GM23338 (cell line): ENCODE data around the gene L3MBTL4. TPM values are rescaled to one million over a fixed set of nuclear protein-coding genes. Genes with fewer than 3 reads are reported as not detected.

Source experiments
- ATAC-seq: fragments of 200-7000 bp; cut with Tn5 transposase; 3 replicates; pipeline ENCODE4 v1.9.1; 2020
- DNase-seq: peaks from one replicate; pipeline ENCODE4 v3.0.0-alpha.2; 2015; ENCODE audit warnings: low spot score
- H2AFZ ChIP-seq: fragments of 200-600 bp; sonication (generic); 2 replicates; pipeline ENCODE4 v1.8.0; 2016; ENCODE audit warnings: antibody characterized with exemption, mild to moderate bottlenecking, moderate library complexity
- H3F3A ChIP-seq: fragments of 200-600 bp; sonication (generic); replicated peaks from 2 replicates; pipeline ENCODE4 v1.8.0; 2017; ENCODE audit warnings: antibody characterized with exemption, mixed run types, low read depth
- H3K27ac ChIP-seq: fragments of 200-600 bp; sonication (generic); 2 replicates; pipeline ENCODE4 v1.6.1; 2016; ENCODE audit warnings: low read depth
- H3K27me3 ChIP-seq: fragments of 200-600 bp; sonication (generic); 2 replicates; pipeline ENCODE4 v1.8.0; 2016; ENCODE audit warnings: mild to moderate bottlenecking, mixed run types, moderate library complexity; ENCODE audit not compliant: insufficient read depth
- H3K36me3 ChIP-seq: fragments of 200-600 bp; sonication (generic); 2 replicates; pipeline ENCODE4 v1.8.0; 2016; ENCODE audit warnings: mild to moderate bottlenecking; ENCODE audit not compliant: insufficient read depth
- H3K4me1 ChIP-seq: fragments of 200-600 bp; sonication (generic); 2 replicates; pipeline ENCODE4 v1.8.0; 2016; ENCODE audit warnings: mild to moderate bottlenecking, moderate library complexity; ENCODE audit not compliant: insufficient read depth
- H3K4me2 ChIP-seq: fragments of 200-600 bp; sonication (generic); 2 replicates; pipeline ENCODE4 v1.7.1; 2017; ENCODE audit warnings: mixed run types
- H3K4me3 ChIP-seq: fragments of 200-600 bp; sonication (generic); 2 replicates; pipeline ENCODE4 v1.6.1; 2016; ENCODE audit warnings: mixed run types
- H3K79me2 ChIP-seq: fragments of 200-600 bp; sonication (generic); replicated peaks from 2 replicates; pipeline ENCODE4 v1.8.0; 2017; ENCODE audit warnings: mild to moderate bottlenecking; ENCODE audit not compliant: insufficient read depth
- H3K9me2 ChIP-seq: fragments of 200-600 bp; sonication (generic); 2 replicates; pipeline ENCODE4 v1.8.0; 2017; ENCODE audit not compliant: insufficient read depth
- H4K20me1 ChIP-seq: fragments of 200-600 bp; sonication (generic); replicated peaks from 2 replicates; pipeline ENCODE4 v1.8.0; 2017; ENCODE audit warnings: mild to moderate bottlenecking; ENCODE audit not compliant: insufficient read depth
- H3K27ac Mint-ChIP-seq: 2 replicates; pipeline ENCODE4 v1.8.0; 2020; ENCODE audit warnings: inconsistent platforms, mild to moderate bottlenecking, moderate library complexity, mixed read lengths
- H3K27me3 Mint-ChIP-seq: 3 replicates; pipeline ENCODE4 v1.8.0; 2022; ENCODE audit warnings: low read depth, mild to moderate bottlenecking, moderate library complexity, mixed read lengths, inconsistent platforms; ENCODE audit not compliant: insufficient read depth, poor library complexity
- H3K36me3 Mint-ChIP-seq: 3 replicates; pipeline ENCODE4 v1.8.0; 2021; ENCODE audit warnings: low read depth, mild to moderate bottlenecking, inconsistent platforms, moderate library complexity, mixed read lengths
- H3K4me1 Mint-ChIP-seq: 3 replicates; pipeline ENCODE4 v1.8.0; 2020; ENCODE audit warnings: mild to moderate bottlenecking, inconsistent platforms, mixed read lengths
- H3K4me3 Mint-ChIP-seq: 3 replicates; pipeline ENCODE4 v1.8.0; 2021; ENCODE audit warnings: moderate library complexity, mild to moderate bottlenecking, inconsistent platforms, mixed read lengths
- H3K9me3 Mint-ChIP-seq: 3 replicates; pipeline ENCODE4 v1.8.0; 2020; ENCODE audit warnings: moderate library complexity, mild to moderate bottlenecking, inconsistent platforms, mixed read lengths
- CREB1 ChIP-seq: fragments of 250-450 bp; sonication (Bioruptor Pico); IDR thresholded peaks from 2 replicates; pipeline ENCODE4 v1.5.0; 2020; ENCODE audit warnings: low read depth, mild to moderate bottlenecking, moderate library complexity
- EZH2 ChIP-seq: fragments of 200-600 bp; sonication (generic); IDR thresholded peaks from one replicate; pipeline ENCODE4 v1.8.0; 2017; ENCODE audit warnings: antibody characterized with exemption, mild to moderate bottlenecking, low read depth; ENCODE audit not compliant: unreplicated experiment
- EZH2phosphoT487 ChIP-seq: fragments of 200-600 bp; sonication (generic); IDR thresholded peaks from one replicate; pipeline ENCODE4 v1.8.1; 2018; ENCODE audit warnings: antibody characterized with exemption; ENCODE audit not compliant: unreplicated experiment
- JUNB ChIP-seq: IDR thresholded peaks from one replicate; pipeline ENCODE4 v1.6.1; 2016; ENCODE audit warnings: antibody characterized with exemption; ENCODE audit not compliant: unreplicated experiment
- NANOG ChIP-seq: IDR thresholded peaks from 2 replicates; pipeline ENCODE4 v1.6.1; 2016; ENCODE audit warnings: antibody characterized with exemption, borderline replicate concordance
- POLR2AphosphoS5 ChIP-seq: IDR thresholded peaks from 2 replicates; pipeline ENCODE4 v1.6.1; 2016; ENCODE audit warnings: antibody characterized with exemption, low read depth
- STAT1 ChIP-seq: IDR thresholded peaks from one replicate; pipeline ENCODE4 v1.6.1; 2016; ENCODE audit warnings: antibody characterized with exemption; ENCODE audit not compliant: unreplicated experiment
- ZNF114 ChIP-seq: fragments of 250-450 bp; sonication (Bioruptor Pico); IDR thresholded peaks from 2 replicates; pipeline ENCODE4 v1.5.0; 2020; ENCODE audit warnings: mild to moderate bottlenecking, moderate library complexity
- ZNF331 ChIP-seq: fragments of 250-450 bp; sonication (Bioruptor Pico); IDR thresholded peaks from 2 replicates; pipeline ENCODE4 v1.5.0; 2020; ENCODE audit warnings: low read depth, mild to moderate bottlenecking, moderate library complexity
- polyA plus RNA-seq: library from polyadenylated mRNA; unstranded; fragments of >200 nt; fragmentation: Nextera tagmentation; extraction: Ambion mirVana; gene quantifications from 2 replicates; pipeline ENCODE4 v1.2.1, GENCODE V29; 2016
- total RNA-seq: library from RNA; depleted of rRNA; stranded (reverse); fragments of >200 nt; shearing (Covaris generic); gene quantifications from 2 replicates; pipeline ENCODE4 v1.2.3, GENCODE V29; 2014
- TF ChIP-seq, protein P1 (sequence below), 2 experiments: fragments of 200-600 bp in 1 of 2; sonication (generic) in 1 of 2; conservative IDR thresholded peaks; 2 replicates each; pipeline versions ENCODE4 v1.5.1 to v1.6.1; 2016 to 2017; ENCODE audit warnings: antibody characterized with exemption in 2 of 2, low read depth in 2 of 2, mild to moderate bottlenecking in 2 of 2, moderate library complexity in 1 of 2
- TF ChIP-seq, protein P2 (sequence below): fragments of 250-450 bp; sonication (Bioruptor Pico); IDR thresholded peaks from 2 replicates; pipeline ENCODE4 v1.5.0; 2020; ENCODE audit warnings: mild to moderate bottlenecking, moderate library complexity
- TF ChIP-seq, protein P3 (sequence below): IDR thresholded peaks from one replicate; pipeline ENCODE4 v1.6.1; 2018; ENCODE audit warnings: antibody characterized with exemption; ENCODE audit not compliant: unreplicated experiment
- TF ChIP-seq, protein P4 (sequence below): IDR thresholded peaks from 2 replicates; pipeline ENCODE4 v1.6.1; 2016; ENCODE audit warnings: antibody characterized with exemption

Gene L3MBTL4
- total and polyA plus RNA-seq, 2 experiments from 2014 or later, result 0.48 to 2.8 TPM

DNA sequence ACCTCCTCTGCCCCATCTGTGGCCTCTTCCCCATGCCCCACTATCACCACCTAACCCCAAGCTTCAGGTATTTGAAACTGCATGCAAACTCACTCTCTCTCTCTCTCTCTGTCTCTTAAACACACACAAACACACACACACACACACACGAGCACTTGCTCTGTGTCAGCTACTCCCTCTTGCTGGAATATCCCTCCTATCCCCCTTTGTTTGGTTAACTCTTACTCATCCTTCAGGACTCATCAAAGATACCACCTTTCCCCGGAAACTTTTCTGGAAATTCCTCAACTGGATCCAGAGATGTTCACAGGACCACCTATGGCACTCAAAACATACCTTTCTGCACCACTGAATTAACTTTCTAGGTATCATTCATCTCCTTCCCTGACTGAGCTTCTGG is 296.6 kb downstream of the L3MBTL4 start:
- Mint-ChIP-seq H3K27ac (no peak overlapping the region), H3K27me3 (no peaks in the 10 kb centered on the region), H3K9me3 (peaks cover 3% of the 10 kb centered on the region; the same call in 1 of the 3 replicates), H3K4me1 (peaks cover 10% of the 10 kb centered on the region; the same call in 2 of the 3 replicates), H3K4me3 (no peak overlapping the region), H3K36me3 (no peaks in the 10 kb centered on the region)
- no peak for ATAC-seq
- DNase-seq, result no peak
- TF ChIP-seq, protein P1, sequence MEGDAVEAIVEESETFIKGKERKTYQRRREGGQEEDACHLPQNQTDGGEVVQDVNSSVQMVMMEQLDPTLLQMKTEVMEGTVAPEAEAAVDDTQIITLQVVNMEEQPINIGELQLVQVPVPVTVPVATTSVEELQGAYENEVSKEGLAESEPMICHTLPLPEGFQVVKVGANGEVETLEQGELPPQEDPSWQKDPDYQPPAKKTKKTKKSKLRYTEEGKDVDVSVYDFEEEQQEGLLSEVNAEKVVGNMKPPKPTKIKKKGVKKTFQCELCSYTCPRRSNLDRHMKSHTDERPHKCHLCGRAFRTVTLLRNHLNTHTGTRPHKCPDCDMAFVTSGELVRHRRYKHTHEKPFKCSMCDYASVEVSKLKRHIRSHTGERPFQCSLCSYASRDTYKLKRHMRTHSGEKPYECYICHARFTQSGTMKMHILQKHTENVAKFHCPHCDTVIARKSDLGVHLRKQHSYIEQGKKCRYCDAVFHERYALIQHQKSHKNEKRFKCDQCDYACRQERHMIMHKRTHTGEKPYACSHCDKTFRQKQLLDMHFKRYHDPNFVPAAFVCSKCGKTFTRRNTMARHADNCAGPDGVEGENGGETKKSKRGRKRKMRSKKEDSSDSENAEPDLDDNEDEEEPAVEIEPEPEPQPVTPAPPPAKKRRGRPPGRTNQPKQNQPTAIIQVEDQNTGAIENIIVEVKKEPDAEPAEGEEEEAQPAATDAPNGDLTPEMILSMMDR (conservative IDR thresholded peaks at IDR 0.05; ENCODE audit: low read depth in 2 of 2), result no peak
- TF ChIP-seq ZNF331 (no peak), CREB1 (CRISPR knock-in tag) (no peak), POLR2AphosphoS5 (no peak), EZH2 (no peak), EZH2phosphoT487 (no peak), ZNF114 (no peak), NANOG (no peak), STAT1 (no peak), JUNB (no peak)
- TF ChIP-seq, protein P2, sequence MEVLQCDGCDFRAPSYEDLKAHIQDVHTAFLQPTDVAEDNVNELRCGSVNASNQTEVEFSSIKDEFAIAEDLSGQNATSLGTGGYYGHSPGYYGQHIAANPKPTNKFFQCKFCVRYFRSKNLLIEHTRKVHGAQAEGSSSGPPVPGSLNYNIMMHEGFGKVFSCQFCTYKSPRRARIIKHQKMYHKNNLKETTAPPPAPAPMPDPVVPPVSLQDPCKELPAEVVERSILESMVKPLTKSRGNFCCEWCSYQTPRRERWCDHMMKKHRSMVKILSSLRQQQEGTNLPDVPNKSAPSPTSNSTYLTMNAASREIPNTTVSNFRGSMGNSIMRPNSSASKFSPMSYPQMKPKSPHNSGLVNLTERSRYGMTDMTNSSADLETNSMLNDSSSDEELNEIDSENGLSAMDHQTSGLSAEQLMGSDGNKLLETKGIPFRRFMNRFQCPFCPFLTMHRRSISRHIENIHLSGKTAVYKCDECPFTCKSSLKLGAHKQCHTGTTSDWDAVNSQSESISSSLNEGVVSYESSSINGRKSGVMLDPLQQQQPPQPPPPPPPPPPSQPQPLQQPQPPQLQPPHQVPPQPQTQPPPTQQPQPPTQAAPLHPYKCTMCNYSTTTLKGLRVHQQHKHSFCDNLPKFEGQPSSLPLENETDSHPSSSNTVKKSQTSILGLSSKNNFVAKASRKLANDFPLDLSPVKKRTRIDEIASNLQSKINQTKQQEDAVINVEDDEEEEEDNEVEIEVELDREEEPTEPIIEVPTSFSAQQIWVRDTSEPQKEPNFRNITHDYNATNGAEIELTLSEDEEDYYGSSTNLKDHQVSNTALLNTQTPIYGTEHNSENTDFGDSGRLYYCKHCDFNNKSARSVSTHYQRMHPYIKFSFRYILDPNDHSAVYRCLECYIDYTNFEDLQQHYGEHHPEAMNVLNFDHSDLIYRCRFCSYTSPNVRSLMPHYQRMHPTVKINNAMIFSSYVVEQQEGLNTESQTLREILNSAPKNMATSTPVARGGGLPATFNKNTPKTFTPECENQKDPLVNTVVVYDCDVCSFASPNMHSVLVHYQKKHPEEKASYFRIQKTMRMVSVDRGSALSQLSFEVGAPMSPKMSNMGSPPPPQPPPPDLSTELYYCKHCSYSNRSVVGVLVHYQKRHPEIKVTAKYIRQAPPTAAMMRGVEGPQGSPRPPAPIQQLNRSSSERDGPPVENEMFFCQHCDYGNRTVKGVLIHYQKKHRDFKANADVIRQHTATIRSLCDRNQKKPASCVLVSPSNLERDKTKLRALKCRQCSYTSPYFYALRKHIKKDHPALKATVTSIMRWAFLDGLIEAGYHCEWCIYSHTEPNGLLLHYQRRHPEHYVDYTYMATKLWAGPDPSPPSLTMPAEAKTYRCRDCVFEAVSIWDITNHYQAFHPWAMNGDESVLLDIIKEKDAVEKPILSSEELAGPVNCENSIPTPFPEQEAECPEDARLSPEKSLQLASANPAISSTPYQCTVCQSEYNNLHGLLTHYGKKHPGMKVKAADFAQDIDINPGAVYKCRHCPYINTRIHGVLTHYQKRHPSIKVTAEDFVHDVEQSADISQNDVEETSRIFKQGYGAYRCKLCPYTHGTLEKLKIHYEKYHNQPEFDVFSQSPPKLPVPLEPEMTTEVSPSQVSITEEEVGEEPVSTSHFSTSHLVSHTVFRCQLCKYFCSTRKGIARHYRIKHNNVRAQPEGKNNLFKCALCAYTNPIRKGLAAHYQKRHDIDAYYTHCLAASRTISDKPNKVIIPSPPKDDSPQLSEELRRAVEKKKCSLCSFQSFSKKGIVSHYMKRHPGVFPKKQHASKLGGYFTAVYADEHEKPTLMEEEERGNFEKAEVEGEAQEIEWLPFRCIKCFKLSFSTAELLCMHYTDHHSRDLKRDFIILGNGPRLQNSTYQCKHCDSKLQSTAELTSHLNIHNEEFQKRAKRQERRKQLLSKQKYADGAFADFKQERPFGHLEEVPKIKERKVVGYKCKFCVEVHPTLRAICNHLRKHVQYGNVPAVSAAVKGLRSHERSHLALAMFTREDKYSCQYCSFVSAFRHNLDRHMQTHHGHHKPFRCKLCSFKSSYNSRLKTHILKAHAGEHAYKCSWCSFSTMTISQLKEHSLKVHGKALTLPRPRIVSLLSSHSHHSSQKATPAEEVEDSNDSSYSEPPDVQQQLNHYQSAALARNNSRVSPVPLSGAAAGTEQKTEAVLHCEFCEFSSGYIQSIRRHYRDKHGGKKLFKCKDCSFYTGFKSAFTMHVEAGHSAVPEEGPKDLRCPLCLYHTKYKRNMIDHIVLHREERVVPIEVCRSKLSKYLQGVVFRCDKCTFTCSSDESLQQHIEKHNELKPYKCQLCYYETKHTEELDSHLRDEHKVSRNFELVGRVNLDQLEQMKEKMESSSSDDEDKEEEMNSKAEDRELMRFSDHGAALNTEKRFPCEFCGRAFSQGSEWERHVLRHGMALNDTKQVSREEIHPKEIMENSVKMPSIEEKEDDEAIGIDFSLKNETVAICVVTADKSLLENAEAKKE (CRISPR knock-in tag), result no peak
- TF ChIP-seq, protein P3, sequence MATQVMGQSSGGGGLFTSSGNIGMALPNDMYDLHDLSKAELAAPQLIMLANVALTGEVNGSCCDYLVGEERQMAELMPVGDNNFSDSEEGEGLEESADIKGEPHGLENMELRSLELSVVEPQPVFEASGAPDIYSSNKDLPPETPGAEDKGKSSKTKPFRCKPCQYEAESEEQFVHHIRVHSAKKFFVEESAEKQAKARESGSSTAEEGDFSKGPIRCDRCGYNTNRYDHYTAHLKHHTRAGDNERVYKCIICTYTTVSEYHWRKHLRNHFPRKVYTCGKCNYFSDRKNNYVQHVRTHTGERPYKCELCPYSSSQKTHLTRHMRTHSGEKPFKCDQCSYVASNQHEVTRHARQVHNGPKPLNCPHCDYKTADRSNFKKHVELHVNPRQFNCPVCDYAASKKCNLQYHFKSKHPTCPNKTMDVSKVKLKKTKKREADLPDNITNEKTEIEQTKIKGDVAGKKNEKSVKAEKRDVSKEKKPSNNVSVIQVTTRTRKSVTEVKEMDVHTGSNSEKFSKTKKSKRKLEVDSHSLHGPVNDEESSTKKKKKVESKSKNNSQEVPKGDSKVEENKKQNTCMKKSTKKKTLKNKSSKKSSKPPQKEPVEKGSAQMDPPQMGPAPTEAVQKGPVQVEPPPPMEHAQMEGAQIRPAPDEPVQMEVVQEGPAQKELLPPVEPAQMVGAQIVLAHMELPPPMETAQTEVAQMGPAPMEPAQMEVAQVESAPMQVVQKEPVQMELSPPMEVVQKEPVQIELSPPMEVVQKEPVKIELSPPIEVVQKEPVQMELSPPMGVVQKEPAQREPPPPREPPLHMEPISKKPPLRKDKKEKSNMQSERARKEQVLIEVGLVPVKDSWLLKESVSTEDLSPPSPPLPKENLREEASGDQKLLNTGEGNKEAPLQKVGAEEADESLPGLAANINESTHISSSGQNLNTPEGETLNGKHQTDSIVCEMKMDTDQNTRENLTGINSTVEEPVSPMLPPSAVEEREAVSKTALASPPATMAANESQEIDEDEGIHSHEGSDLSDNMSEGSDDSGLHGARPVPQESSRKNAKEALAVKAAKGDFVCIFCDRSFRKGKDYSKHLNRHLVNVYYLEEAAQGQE, result no peak
- TF ChIP-seq, protein P4, sequence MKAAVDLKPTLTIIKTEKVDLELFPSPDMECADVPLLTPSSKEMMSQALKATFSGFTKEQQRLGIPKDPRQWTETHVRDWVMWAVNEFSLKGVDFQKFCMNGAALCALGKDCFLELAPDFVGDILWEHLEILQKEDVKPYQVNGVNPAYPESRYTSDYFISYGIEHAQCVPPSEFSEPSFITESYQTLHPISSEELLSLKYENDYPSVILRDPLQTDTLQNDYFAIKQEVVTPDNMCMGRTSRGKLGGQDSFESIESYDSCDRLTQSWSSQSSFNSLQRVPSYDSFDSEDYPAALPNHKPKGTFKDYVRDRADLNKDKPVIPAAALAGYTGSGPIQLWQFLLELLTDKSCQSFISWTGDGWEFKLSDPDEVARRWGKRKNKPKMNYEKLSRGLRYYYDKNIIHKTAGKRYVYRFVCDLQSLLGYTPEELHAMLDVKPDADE, result no peak
- no peaks in the 10 kb centered on the region for H3K36me3 ChIP-seq
- H3K27me3 ChIP-seq, result no peaks in the 10 kb centered on the region
- peaks cover 9% of the 10 kb centered on the region for H3K4me1 ChIP-seq
- no peaks in the 10 kb centered on the region for H3F3A ChIP-seq
- H4K20me1 ChIP-seq, result no peaks in the 10 kb centered on the region
- no peak overlapping the region for H3K4me2 ChIP-seq
- H2AFZ ChIP-seq, result no peak overlapping the region
- 0 out of 2 replicates have a peak, but pooled peaks cover 6% of the 10 kb centered on the region for H3K9me2 ChIP-seq
- H3K4me3 ChIP-seq, result no peak overlapping the region
- H3K27ac ChIP-seq, result no peak overlapping the region
- no peaks in the 10 kb centered on the region for H3K79me2 ChIP-seq
